Measurements from ENCODE around the gene RNF115.
"Not testable (repeated sequence)": the region's sequence is repeated elsewhere in the genome, so short reads cannot be mapped to it uniquely, and the experiment has no call there.

RNF115 gene

DNA sequence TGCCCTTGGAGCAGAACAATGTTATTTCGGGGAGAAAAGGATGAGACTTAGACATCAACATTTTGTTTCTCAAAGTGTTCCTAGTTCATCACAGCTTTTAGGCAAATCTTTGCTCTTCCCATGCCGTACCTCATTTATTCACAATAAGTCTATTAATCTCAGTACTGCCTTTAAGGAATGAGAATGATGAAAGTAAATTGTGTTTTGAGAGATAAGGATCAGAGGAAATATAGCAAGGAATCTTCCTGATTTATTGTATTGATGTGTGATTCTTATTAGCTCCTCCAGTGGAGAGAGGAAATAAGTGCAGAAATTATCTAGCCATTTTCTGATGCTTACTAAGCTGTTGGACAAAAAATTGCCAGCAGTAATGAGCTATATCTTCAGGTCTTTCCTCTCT lies 2.1 kb upstream of the RNF115 start:
- DNase-seq: no peak

DNA sequence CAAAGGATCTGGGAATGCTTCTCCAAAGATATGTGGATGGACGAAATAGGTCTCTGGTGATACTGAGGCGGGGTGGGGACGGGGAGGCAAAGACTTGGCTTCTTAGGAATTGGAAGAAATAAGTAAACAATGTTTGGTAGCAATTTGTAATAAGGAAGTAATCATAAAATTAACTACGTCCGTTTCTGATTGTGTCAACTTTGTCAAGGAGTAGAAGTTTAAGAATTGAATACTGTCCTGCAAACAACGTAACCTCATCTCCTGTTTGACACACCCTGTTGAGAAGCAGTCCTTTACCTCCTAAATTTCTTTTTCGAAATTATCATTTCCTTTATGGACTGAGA lies 576 bp upstream of the RNF115 start:
- DNase-seq: no peak

GRCh38 chr1:145822779-145823331 lies 1.0 kb downstream of the RNF115 start:
- not testable (repeated sequence) for DNase-seq

DNA sequence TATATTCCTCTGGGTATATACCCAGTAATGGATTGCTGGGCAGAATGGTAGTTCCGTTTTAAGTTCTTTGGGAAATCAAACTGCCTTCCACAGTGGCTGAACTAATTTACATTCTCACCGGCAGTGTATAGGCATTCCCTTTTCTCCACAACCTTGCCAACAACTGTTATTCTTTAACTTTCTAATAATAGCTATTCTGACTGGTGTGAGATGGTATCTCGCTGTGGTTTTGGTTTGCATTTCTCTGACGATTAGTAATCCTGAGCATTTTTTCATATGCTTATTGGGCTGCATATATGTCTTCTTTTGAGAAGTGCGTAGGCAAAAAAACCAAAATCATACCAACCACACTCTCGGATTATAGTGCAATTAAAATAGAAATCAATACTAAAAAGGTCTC lies 5.8 kb downstream of the RNF115 start:
- not testable (repeated sequence) for DNase-seq

- not testable (repeated sequence) for DNase-seq
Measured at GRCh38 chr1:145812977-145813810, 10.7 kb downstream of the RNF115 start.

DNA sequence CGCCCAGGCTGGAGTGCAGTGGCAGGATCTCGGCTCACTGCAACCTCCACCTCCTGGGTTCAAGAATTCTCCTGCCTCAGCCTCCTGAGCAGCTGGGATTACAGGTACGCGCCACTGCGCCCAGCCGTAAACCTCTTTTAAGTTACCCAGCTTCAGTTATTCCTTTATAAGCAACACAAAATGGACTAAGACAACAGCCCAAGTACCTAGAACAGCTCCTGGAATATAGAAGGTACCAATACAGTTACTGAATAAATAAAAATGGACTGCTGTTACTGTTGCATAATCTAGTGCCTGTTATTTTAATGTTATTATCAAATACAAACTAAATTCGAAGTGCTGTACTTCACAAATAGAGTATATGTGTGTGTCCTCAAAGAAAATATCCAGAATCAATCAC lies 17.1 kb downstream of the RNF115 start:
- DNase-seq: no peak

DNA sequence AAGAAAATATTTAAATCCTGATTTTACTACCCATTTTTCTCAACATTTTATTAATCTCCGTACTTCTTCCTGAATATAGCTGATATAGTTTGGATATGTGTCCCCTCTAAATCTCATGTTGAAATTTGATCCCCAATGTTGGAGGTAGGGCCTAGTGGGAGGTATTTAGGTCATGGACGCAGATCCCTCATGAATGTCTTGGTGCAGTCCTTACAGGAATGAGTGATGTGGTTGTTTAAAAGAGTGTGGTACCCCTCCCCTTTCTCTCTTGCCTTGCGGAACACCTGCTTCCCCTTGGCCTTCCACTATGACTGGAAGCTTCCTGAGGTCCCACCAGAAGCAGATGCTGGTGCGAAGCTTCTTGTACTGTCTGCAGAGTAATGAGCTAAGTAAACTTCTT lies 17.5 kb downstream of the RNF115 start:
- DNase-seq: no peak

DNA sequence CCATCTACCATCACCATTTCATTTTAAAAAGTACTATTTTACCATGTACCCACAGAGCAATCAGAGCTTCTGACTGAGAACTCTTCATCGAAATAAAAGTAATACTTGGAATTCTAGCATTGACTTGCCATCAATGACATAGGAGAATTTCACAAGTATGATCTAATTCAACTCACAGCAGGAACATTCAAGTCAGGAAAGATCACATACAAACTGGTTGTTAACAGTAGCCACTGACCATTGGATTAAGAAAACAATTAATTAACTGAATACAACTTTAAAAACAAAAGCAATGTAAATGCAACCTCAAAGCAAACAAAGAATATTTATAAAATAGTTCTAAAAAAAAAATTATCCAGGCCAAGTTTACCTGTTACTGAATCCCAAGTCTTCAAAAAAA lies 18.8 kb downstream of the RNF115 start:
- no peak for DNase-seq

DNA sequence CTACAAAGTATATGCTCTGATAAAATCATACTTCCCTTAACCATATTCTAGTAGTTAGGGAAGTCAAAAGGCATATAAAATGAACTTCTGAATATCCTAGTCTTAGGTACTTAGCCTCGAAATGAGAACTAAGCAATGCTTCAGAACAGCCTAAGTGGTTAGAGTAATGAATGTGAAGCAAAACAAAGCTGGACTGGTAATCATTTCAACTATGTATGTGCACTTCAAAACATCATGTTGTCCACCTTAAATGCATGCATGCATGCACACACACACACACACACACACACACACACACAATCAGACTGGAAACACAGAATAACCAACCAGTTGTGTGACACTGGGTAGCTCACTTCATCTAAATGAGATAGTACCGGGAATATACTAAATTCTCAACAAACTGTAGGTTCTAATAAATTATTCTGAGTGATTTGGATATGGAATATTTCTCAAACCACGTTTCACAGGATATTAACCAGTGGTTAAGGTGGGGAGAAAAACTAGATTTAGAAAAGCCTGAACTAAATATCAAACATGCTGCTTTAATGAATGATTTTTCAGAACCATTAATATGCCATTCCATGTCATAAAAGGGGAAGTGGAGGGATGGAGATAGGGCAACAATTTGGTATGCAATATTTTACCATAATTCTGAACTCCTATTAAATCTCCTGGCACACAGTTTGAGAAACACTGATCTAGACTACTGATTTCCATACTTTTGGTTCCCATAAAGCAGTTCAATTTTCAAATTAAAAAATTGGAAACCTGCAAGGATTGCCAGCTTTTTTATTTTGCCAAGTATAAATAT lies 19.5 kb downstream of the RNF115 start:
- DNase-seq: no peak

GRCh38 chr1:145799806-145800205 lies 24.1 kb downstream of the RNF115 start:
- no peak for DNase-seq

DNA sequence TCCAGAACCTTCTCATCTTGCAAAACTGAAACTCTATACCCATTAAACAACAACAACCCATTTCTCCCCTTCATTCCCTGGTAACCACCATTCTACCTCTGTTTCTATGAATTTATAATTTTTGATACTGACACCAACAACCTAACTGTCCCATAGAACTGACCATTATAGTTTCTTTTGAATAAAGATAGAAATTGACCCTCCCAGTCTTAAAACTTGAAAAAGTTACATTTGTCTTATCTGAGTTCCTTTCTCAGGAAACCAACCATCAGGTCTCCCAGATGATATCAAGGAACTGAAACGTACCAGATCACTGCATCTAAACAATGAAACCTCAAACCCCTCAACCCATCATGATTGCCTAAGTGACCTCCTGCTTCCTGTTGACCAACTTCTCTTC lies 27.1 kb downstream of the RNF115 start:
- no peak for DNase-seq

DNA sequence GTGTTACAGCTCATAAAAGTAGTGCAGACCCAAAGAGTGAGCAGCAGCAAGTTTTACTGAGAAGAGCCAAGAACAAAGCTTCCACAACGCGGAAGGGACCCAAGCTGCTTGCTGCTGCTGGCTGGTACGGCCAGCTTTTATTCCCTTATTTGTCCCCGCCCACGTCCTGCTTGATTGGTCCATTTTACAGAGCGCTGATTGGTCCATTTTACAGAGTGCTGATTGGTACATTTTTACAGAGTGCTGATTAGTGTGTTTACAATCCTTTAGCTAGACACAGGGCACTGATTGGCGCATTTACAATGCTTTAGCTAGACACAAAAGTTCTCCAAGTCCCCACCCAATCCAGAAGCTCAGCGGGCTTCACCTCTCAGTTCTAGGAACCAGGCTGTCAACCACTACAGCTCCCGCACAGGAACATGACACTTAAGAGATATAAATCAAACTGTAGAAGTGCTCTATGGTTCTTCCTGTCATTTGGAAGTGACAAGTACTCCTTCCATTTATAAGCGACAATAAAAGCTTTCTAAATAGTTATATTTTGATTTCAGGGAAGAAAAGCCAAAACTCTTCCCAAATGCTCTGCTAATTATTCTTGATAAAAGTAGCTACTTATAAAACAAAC lies 28.5 kb downstream of the RNF115 start:
- DNase-seq: no peak

DNA sequence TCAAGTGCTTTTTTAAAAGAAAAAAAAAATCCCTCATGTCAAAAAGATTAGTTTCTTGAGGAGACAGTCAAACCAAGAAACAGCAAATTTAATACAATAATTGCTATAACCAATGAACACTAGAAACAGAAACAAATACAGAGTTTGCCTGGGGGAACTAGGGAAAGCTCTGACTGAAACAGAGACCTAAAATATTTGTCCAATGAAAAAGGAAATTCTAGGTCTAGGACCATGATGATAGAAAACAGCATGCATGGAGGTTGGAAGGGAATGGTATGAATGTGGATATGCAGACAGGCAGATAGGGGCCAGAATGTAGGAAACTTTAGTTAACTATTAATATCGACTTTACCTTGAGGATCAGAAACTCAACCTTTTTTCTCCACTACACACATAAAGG lies 31.4 kb downstream of the RNF115 start:
- DNase-seq: no peak

DNA sequence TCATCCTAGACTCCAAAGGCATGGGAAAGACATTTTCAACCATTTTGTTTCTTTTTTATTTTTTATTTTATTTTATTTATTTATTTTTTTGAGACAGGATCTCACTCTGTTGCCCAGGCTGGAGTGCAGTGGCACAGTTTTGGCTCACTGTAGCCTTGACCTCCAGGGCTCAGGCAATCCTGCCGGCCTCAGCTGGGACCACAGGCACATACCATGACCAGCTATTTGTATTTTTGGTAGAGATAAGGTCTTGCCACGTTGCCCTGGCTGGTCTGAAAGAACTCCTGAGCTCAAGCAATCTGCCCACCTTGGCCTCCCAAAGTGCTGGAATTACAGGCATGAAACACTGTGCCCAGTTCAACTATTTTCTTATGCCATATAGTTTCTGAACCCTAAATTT lies 32.0 kb downstream of the RNF115 start:
- DNase-seq: not testable (repeated sequence)

GRCh38 chr1:145788580-145788979 lies 35.3 kb downstream of the RNF115 start:
- DNase-seq: no peak

GRCh38 chr1:145786271-145786670 lies 37.6 kb downstream of the RNF115 start:
- DNase-seq: no peak

DNA sequence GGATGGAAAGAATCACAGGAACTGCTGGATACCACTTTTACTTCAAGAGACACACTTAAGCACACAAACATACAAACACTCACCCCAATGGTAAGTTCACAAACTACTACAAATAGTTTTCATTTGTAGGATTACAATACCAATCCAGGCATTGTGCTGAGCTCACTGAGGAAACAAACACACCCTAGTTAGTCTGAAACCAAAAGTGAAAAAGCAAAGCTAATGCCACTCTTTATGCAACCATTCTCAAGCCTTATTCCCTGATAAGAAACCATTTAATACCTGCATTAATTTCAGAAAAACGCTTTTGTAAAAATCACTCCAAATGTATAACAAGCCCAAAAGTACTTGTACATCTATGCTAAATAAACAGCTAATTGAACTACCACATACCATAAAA lies 38.3 kb downstream of the RNF115 start:
- DNase-seq: no peak

DNA sequence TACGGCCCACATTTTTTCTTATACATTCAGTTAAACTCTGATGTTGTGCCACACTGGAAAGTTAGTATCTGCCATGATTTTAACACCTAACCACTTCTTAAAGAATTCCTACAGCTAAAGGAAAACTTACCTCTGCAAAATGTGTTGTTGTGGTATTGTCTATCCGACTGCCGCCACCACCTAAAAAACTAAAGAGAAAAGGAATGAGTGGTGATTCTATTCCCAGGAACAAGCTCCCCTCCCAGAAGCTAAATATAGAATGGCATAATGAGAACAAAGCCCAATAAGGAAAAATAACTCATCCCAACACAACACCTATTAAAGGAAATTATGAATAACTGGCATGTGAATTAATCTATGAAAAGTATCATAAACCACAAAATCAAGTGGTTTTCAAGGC lies 39.5 kb downstream of the RNF115 start:
- no peak for DNase-seq

DNA sequence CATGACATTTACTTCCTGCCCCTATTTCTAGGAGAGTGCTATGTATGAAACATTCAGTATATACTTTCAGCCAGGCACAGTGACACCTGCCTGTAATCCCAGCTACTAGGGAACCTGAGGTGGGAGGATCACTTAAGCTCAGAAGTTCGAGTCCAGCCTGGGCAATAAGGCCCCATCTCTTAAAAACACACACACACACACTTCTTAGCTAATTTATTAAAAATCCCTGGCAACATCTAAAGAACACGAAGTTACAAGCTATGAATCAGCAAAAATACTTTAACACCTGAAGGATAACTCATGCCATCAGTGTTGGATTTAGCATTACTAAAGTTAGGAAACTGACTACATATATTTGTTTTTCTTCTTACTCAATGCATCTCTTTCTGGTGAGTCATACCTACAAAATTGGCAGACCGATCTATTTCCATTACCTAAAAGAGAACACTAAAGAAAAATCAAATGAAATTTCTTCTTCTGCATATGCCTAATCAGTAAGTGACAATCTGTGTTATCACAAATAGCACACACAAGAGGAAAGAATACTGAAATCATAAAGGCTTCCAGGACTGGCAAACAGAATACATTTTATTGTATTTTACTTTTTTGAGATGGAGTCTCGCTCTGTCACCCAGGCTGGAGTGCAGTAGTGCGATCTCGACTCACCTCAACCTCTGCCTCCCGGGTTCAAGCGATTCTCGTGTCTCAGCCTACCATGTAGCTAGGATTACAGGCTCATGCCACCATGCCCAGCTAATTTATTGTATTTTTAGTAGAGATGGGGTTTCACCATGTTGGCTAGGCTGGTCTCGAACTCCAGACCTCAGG lies 41.4 kb downstream of the RNF115 start:
- no peak for DNase-seq

DNA sequence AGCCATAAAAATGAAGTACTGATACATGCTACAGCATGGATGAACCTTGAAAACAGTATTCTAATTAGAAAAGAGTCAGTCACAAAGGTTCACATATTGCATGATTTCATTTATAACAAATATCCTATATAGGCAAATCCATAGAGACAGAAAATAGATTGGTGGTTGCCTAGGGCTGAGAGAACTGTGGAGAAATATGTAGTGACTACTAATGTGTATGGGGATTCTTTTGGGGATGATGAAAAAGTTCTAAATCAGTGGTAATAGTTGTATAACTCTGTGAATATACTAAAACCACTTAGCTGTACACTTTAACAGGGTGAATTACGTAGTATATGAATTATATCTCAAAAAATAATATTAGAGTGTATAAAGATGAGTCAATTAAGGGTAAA lies 45.8 kb downstream of the RNF115 start:
- no peak for DNase-seq

DNA sequence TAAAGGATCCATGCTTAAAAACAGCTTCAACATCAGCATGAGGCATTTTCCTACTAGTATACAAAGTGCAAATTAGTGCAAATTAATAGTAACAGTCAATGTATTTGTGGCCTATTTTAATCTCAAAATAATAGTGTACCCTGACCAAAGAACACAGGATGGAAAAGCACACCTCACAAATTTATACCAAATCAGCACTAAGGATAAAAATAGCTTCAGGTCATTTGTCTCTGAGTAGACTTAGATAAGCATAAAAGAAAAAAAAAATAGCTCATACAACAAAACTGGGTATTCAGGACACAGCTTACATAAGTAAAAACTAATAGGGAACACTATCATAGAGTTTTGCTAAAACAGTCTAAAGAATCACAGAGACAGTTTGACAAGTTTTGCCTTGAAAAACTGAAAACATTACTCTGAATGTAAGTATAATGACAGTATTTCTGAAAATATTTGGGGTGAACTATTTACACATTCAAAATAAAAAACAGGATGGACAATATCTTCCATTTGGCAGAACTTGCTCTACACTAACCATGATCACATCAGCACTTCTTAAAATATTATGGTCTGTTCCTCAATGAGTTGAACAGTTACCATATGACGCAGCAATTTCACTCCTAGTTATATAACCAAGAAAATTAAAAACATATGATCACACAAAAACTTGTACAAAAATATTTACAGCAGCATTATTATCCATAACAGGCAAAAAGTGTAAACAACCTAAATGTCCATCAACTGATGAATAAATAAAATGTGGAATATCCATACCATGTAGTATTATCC lies 46.3 kb downstream of the RNF115 start:
- DNase-seq: no peak

- no peak for DNase-seq
Measured at GRCh38 chr1:145773423-145773822, 50.5 kb downstream of the RNF115 start.
